Measurements from ENCODE around the gene ZNF189.

The ZNF189 gene

GRCh38 chr9:101453776-101454570 lies 55.3 kb downstream of the ZNF189 start:
- DNase-seq (ENCODE audit: low read depth in 3 of 3): no peak

GRCh38 chr9:101455656-101456240 lies 57.1 kb downstream of the ZNF189 start:
- DNase-seq (ENCODE audit: low read depth in 3 of 3): no peak

GRCh38 chr9:101457003-101457402 lies 58.4 kb downstream of the ZNF189 start:
- no peak for DNase-seq (ENCODE audit: low read depth in 3 of 3)

- DNase-seq (ENCODE audit: low read depth in 3 of 3): peak in 1 of 3 experiments; percentile 1
Measured at GRCh38 chr9:101458963-101459631, 60.4 kb downstream of the ZNF189 start.
